Measurements from ENCODE around the gene FLRT1.

Gene FLRT1

GRCh38 chr11:64065141-64065465, 29.4 kb downstream of the FLRT1 start:
- no peak overlapping the region for H3K4me3 ChIP-seq (ENCODE audit: low read depth, low read length)
- no peak for DNase-seq (ENCODE audit: low read depth)
- no peak for TF ChIP-seq CTCF (conservative IDR thresholded peaks at IDR 0.05; ENCODE audit: low read depth, low read length)

GRCh38 chr11:64065712-64066111, 30.0 kb downstream of the FLRT1 start:
- DNase-seq (ENCODE audit: low read depth): no peak
- no peak overlapping the region for H3K4me3 ChIP-seq (ENCODE audit: low read depth, low read length)
- no peak for TF ChIP-seq CTCF (conservative IDR thresholded peaks at IDR 0.05; ENCODE audit: low read depth, low read length)

- TF ChIP-seq CTCF (conservative IDR thresholded peaks at IDR 0.05; ENCODE audit: low read depth, low read length): no peak
- H3K4me3 ChIP-seq (ENCODE audit: low read depth, low read length): no peak overlapping the region
- DNase-seq (ENCODE audit: low read depth): no peak
These were observed 31.7 kb downstream of the FLRT1 start for GRCh38 chr11:64067230-64067993.

GRCh38 chr11:64068705-64069400, 33.1 kb downstream of the FLRT1 start:
- no peak for TF ChIP-seq CTCF (conservative IDR thresholded peaks at IDR 0.05; ENCODE audit: low read depth, low read length)
- DNase-seq (ENCODE audit: low read depth): no peak
- no peak overlapping the region for H3K4me3 ChIP-seq (ENCODE audit: low read depth, low read length)

- TF ChIP-seq CTCF (conservative IDR thresholded peaks at IDR 0.05; ENCODE audit: low read depth, low read length): no peak
- no peak overlapping the region for H3K4me3 ChIP-seq (ENCODE audit: low read depth, low read length)
- no peak for DNase-seq (ENCODE audit: low read depth)
These were observed 33.9 kb downstream of the FLRT1 start for GRCh38 chr11:64069401-64070313.

- no peak for TF ChIP-seq CTCF (conservative IDR thresholded peaks at IDR 0.05; ENCODE audit: low read depth, low read length)
- H3K4me3 ChIP-seq (ENCODE audit: low read depth, low read length): no peak overlapping the region
- no peak for DNase-seq (ENCODE audit: low read depth)
These were observed 34.6 kb downstream of the FLRT1 start for GRCh38 chr11:64070314-64070681.
